Neural cell (in vitro differentiated cells): ENCODE results near the gene PAK4. TPM values are rescaled to one million over a fixed set of nuclear protein-coding genes. Genes with fewer than 3 reads are reported as not detected.

Source experiments
- H2AFZ ChIP-seq: fragments of 200-600, 300-800 bp; sonication (generic), shearing (Covaris generic); 2 replicates; pipeline ENCODE4 v1.6.0; 2014; ENCODE audit warnings: low read depth, mild to moderate bottlenecking, antibody characterized with exemption, low read length, moderate library complexity
- H3F3A ChIP-seq: fragments of 200-600 bp; shearing (Covaris generic); 2 replicates; pipeline ENCODE4 v1.6.1; 2016; ENCODE audit warnings: mild to moderate bottlenecking, moderate library complexity, mixed read lengths, antibody characterized with exemption, low read length; ENCODE audit not compliant: insufficient read depth, poor library complexity, severe bottlenecking
- H3K27ac ChIP-seq: fragments of 200-600, 300-800 bp; sonication (generic), shearing (Covaris generic); 2 replicates; pipeline ENCODE4 v1.5.1; 2014; ENCODE audit warnings: mild to moderate bottlenecking, low read length, moderate library complexity
- H3K27me3 ChIP-seq: fragments of 300-800, 200-600 bp; sonication (generic), shearing (Covaris generic); 2 replicates; pipeline ENCODE4 v1.6.0; 2014; ENCODE audit warnings: mild to moderate bottlenecking, low read depth, low read length, moderate library complexity; ENCODE audit not compliant: insufficient read depth
- H3K36me3 ChIP-seq: fragments of 300-800, 200-600 bp; sonication (generic), shearing (Covaris generic); 2 replicates; pipeline ENCODE4 v1.5.1; 2014; ENCODE audit warnings: mild to moderate bottlenecking, antibody characterized with exemption, low read length, moderate library complexity; ENCODE audit not compliant: insufficient read depth
- H3K4me2 ChIP-seq: fragments of 300-800, 200-600 bp; sonication (generic), shearing (Covaris generic); 2 replicates; pipeline ENCODE4 v1.6.0; 2014; ENCODE audit warnings: mild to moderate bottlenecking, low read length
- H3K4me3 ChIP-seq: fragments of 300-800, 200-600 bp; sonication (generic), shearing (Covaris generic); 2 replicates; pipeline ENCODE4 v1.5.1; 2014; ENCODE audit warnings: mild to moderate bottlenecking, low read length, moderate library complexity
- H3K79me2 ChIP-seq: fragments of 200-600 bp; shearing (Covaris generic); replicated peaks from 2 replicates; pipeline ENCODE4 v1.6.0; 2014; ENCODE audit warnings: mild to moderate bottlenecking, low read length, moderate library complexity; ENCODE audit not compliant: insufficient read depth
- H3K9ac ChIP-seq: fragments of 300-800, 200-600 bp; sonication (generic), shearing (Covaris generic); 2 replicates; pipeline ENCODE4 v1.6.1; 2016; ENCODE audit warnings: mild to moderate bottlenecking, low read length, mixed read lengths
- H3K9me2 ChIP-seq: fragments of 200-600 bp; shearing (Covaris generic); 2 replicates; pipeline ENCODE4 v1.6.1; 2016; ENCODE audit warnings: mild to moderate bottlenecking, low read length, mixed read lengths; ENCODE audit not compliant: insufficient read depth
- H3K9me3 ChIP-seq: fragments of 200-600, 300-800 bp; sonication (generic), shearing (Covaris generic); 2 replicates; pipeline ENCODE4 v1.6.1; 2016; ENCODE audit warnings: mild to moderate bottlenecking, mixed run types, low read length, moderate library complexity, mixed read lengths
- H4K20me1 ChIP-seq: fragments of 200-600 bp; shearing (Covaris generic); 2 replicates; pipeline ENCODE4 v1.6.1; 2016; ENCODE audit warnings: mild to moderate bottlenecking, mixed run types; ENCODE audit not compliant: insufficient read depth
- EP300 ChIP-seq: fragments of 450-650 bp; conservative IDR thresholded peaks from 2 replicates; pipeline ENCODE4 v1.6.1; 2014; ENCODE audit warnings: antibody characterized with exemption, mild to moderate bottlenecking, moderate library complexity; ENCODE audit not compliant: poor library complexity, severe bottlenecking
- EZH2 ChIP-seq: fragments of 200-600, 300-800 bp; shearing (Covaris generic), sonication (generic); IDR thresholded peaks from 2 replicates; pipeline ENCODE4 v1.6.1; 2014; ENCODE audit warnings: antibody characterized with exemption, low read length, borderline replicate concordance, mild to moderate bottlenecking; ENCODE audit not compliant: insufficient read depth, poor library complexity, severe bottlenecking
- MXI1 ChIP-seq: fragments of 450-650 bp; conservative IDR thresholded peaks from 2 replicates; pipeline ENCODE4 v1.6.1; 2014; ENCODE audit warnings: antibody characterized with exemption, mild to moderate bottlenecking; ENCODE audit not compliant: poor library complexity, severe bottlenecking
- POLR2AphosphoS5 ChIP-seq: IDR thresholded peaks from 2 replicates; pipeline ENCODE4 v1.6.1; 2012
- RAD21 ChIP-seq: fragments of 450-650 bp; conservative IDR thresholded peaks from 2 replicates; pipeline ENCODE4 v1.6.1; 2014; ENCODE audit warnings: antibody characterized with exemption, mild to moderate bottlenecking, moderate library complexity
- SMC3 ChIP-seq: fragments of 450-650 bp; conservative IDR thresholded peaks from 2 replicates; pipeline ENCODE4 v1.6.1; 2014; ENCODE audit warnings: antibody characterized with exemption, mild to moderate bottlenecking, moderate library complexity; ENCODE audit not compliant: poor library complexity
- TAF1 ChIP-seq: IDR thresholded peaks from 2 replicates; pipeline ENCODE4 v1.6.1; 2012; ENCODE audit warnings: low read depth
- polyA plus RNA-seq: library from polyadenylated mRNA; depleted of rRNA; stranded (reverse); fragments of >200 nt; gene quantifications from 2 replicates; pipeline ENCODE4 v1.2.3, GENCODE V29; 2014
- TF ChIP-seq, protein P1 (sequence below): IDR thresholded peaks from 2 replicates; pipeline ENCODE4 v1.6.1; 2012; ENCODE audit warnings: borderline replicate concordance
- TF ChIP-seq, protein P2 (sequence below): fragments of 450-650 bp; IDR thresholded peaks from 2 replicates; pipeline ENCODE4 v1.5.1; 2014; ENCODE audit warnings: antibody characterized with exemption, mild to moderate bottlenecking, moderate library complexity; ENCODE audit not compliant: poor library complexity, severe bottlenecking

PAK4 gene
- polyA plus RNA-seq, 1 donor from 2014 or later = 5.4 TPM

DNA sequence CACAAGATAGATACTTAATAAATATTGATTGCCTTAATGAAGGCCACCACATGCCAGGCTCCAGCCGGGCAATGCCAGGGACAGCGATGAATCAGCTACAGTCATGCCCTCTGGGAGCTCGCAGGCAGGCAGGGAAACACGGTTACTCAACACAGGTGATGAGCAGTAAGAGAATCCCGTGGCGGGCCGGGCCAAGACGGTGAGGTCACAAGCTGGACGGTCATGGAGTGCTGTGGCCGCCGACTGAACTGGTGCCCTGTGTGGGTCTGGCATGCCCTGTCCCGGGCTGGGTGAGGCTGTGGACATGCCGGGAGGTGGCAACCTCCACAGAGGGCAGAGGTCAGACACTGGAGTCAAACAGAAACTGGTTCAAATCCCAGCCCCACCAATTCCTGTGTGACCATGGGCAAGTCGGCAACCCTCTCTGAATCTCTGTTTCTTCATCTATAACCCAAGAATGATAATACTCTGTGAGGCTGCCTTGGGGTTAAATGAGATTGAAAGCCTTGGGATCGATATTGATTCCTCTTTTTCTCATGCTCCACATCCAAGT is 13.2 kb upstream of the PAK4 start:
- no peak for TF ChIP-seq EZH2
- TF ChIP-seq, protein P1, sequence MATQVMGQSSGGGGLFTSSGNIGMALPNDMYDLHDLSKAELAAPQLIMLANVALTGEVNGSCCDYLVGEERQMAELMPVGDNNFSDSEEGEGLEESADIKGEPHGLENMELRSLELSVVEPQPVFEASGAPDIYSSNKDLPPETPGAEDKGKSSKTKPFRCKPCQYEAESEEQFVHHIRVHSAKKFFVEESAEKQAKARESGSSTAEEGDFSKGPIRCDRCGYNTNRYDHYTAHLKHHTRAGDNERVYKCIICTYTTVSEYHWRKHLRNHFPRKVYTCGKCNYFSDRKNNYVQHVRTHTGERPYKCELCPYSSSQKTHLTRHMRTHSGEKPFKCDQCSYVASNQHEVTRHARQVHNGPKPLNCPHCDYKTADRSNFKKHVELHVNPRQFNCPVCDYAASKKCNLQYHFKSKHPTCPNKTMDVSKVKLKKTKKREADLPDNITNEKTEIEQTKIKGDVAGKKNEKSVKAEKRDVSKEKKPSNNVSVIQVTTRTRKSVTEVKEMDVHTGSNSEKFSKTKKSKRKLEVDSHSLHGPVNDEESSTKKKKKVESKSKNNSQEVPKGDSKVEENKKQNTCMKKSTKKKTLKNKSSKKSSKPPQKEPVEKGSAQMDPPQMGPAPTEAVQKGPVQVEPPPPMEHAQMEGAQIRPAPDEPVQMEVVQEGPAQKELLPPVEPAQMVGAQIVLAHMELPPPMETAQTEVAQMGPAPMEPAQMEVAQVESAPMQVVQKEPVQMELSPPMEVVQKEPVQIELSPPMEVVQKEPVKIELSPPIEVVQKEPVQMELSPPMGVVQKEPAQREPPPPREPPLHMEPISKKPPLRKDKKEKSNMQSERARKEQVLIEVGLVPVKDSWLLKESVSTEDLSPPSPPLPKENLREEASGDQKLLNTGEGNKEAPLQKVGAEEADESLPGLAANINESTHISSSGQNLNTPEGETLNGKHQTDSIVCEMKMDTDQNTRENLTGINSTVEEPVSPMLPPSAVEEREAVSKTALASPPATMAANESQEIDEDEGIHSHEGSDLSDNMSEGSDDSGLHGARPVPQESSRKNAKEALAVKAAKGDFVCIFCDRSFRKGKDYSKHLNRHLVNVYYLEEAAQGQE = no peak
- no peak for TF ChIP-seq MXI1
- TF ChIP-seq POLR2AphosphoS5 = no peak
- TF ChIP-seq SMC3 = no peak
- no peak for TF ChIP-seq EP300
- TF ChIP-seq RAD21 = no peak
- TF ChIP-seq, protein P2, sequence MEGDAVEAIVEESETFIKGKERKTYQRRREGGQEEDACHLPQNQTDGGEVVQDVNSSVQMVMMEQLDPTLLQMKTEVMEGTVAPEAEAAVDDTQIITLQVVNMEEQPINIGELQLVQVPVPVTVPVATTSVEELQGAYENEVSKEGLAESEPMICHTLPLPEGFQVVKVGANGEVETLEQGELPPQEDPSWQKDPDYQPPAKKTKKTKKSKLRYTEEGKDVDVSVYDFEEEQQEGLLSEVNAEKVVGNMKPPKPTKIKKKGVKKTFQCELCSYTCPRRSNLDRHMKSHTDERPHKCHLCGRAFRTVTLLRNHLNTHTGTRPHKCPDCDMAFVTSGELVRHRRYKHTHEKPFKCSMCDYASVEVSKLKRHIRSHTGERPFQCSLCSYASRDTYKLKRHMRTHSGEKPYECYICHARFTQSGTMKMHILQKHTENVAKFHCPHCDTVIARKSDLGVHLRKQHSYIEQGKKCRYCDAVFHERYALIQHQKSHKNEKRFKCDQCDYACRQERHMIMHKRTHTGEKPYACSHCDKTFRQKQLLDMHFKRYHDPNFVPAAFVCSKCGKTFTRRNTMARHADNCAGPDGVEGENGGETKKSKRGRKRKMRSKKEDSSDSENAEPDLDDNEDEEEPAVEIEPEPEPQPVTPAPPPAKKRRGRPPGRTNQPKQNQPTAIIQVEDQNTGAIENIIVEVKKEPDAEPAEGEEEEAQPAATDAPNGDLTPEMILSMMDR = no peak
- TF ChIP-seq TAF1 = no peak
- no peaks in the 10 kb centered on the region for H3K79me2 ChIP-seq
- no peak overlapping the region for H3K27ac ChIP-seq
- no peak overlapping the region for H2AFZ ChIP-seq
- no peak overlapping the region for H3K4me3 ChIP-seq
- H3K36me3 ChIP-seq = no peaks in the 10 kb centered on the region
- H3K9ac ChIP-seq = no peak overlapping the region
- H4K20me1 ChIP-seq = no peaks in the 10 kb centered on the region
- no peak overlapping the region for H3K4me2 ChIP-seq
- no peaks in the 10 kb centered on the region for H3K9me3 ChIP-seq
- H3K27me3 ChIP-seq = no peaks in the 10 kb centered on the region
- H3F3A ChIP-seq = no peaks in the 10 kb centered on the region
- no peaks in the 10 kb centered on the region for H3K9me2 ChIP-seq

DNA sequence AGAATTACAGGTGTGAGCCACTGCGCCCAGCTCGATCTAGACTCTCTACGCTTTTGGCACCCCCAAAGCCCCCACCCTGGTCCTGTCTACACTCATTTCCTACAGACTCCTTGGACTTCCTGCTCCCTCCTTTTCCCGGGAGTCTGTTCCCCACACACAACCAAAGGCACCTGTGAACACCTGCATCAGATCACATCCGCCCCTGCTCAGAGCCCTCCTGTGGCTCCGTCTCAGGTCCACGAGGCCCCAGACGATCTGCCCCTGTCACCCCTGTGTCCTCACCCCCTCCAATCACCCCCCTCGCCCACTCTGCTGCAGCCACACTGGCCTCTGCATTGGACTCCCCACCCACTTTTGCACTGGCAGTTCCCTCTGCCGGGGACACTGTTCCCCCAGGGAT is 12.4 kb upstream of the PAK4 start:
- no peaks in the 10 kb centered on the region for H3K9me2 ChIP-seq
- no peak overlapping the region for H3K9ac ChIP-seq
- no peaks in the 10 kb centered on the region for H3K9me3 ChIP-seq
- H3K79me2 ChIP-seq = no peaks in the 10 kb centered on the region
- TF ChIP-seq POLR2AphosphoS5 (no peak), MXI1 (no peak), SMC3 (no peak), RAD21 (no peak), TAF1 (no peak), EZH2 (no peak), EP300 (no peak)
- TF ChIP-seq, protein P2 = no peak
- TF ChIP-seq, protein P1 = no peak
- no peaks in the 10 kb centered on the region for H3K27me3 ChIP-seq
- H3K4me3 ChIP-seq = no peak overlapping the region
- no peak overlapping the region for H3K27ac ChIP-seq
- H3K36me3 ChIP-seq = no peaks in the 10 kb centered on the region
- H3K4me2 ChIP-seq = no peak overlapping the region
- no peak overlapping the region for H2AFZ ChIP-seq
- H3F3A ChIP-seq = no peaks in the 10 kb centered on the region
- H4K20me1 ChIP-seq = no peaks in the 10 kb centered on the region
